Measurements from ENCODE around the gene TIPARP.
A peak's percentile ranks its signal among the peaks of the same experiment; 100 is the strongest.

TIPARP gene

DNA sequence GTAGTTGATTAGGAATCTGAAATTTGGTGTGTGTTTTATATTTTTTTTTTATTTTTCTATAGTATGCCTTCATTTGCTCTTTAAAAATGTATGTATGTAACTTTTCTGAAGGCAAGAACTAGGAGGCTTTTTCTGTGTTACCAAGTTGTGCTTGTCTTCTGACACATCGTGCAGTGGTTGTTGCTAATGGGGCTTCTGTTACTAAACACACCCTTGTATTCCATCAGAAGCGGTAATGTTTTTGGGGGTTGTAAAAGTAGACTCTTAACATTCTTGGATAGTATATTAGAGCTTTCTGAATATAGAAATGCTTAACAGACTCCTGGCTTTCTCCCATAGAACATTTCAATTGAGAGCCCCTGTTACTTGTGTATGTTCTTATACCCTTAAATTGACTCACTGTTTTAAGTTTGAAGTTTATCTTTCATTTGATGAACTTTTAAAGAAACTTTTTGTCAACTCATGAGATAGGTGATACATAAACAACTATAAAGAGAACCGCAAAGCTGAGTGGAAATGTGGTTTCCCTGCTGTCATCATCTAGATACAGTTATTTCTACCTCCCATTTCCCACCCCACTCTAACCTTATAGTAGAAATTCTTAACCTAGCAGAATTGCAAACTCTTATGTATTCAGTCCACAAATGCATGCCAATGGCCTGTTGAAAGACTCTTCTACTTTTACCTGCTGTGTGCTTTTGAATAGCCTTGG is 2.5 kb downstream of the TIPARP start:
- DNase-seq, result no peak

- no peak for DNase-seq
Measured at GRCh38 chr3:156677536-156677935, 3.1 kb downstream of the TIPARP start.

DNA sequence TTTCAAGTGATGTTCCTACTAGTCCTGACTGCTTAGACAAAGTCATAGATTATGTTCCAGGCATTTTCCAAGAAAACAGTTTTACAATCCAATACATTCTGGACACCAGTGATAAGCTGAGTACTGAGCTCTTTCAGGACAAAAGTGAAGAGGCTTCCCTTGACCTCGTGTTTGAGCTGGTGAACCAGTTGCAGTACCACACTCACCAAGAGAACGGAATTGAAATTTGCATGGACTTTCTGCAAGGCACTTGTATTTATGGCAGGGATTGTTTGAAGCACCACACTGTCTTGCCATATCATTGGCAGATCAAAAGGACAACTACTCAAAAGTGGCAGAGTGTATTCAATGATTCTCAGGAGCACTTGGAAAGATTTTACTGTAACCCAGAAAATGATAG is 3.8 kb downstream of the TIPARP start:
- no peak for DNase-seq

DNA sequence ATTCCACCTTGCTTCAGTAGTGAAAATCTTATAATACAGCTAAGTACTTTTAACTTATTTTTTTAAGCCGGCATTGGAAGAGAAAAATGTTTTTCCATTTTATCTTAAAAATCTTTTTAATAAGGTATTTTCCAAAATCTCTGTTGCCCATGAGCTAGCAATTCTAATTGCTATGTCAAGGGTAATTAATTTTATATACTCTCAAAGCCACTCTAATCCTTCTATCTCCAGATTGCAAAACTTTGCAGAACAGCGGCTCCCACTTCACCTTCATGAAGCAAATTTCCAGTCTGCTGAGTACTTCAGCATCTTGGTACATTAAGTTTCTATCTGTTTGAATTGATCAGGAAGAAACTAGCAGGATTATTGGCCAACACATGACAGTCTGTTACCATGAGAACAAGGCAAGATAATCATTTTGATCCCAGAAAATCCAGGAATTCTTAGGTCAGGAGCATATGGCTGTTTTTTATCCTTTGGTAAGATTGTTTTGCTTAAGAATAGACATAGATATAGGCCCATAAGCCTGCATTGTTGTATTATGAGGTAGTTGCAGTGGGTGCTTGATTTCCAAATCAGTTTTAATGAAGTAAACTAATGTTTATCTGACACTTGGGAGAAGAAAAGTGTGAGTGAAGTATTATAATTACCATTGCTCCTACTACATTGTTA is 6.0 kb downstream of the TIPARP start:
- peak in 1 of 2 donors; percentile 24 for DNase-seq

- peak; percentile 53 to 63 for DNase-seq
Measured at GRCh38 chr3:156681002-156681401, 6.6 kb downstream of the TIPARP start.

- DNase-seq, result no peak
Measured at GRCh38 chr3:156682501-156682900, 8.1 kb downstream of the TIPARP start.

DNA sequence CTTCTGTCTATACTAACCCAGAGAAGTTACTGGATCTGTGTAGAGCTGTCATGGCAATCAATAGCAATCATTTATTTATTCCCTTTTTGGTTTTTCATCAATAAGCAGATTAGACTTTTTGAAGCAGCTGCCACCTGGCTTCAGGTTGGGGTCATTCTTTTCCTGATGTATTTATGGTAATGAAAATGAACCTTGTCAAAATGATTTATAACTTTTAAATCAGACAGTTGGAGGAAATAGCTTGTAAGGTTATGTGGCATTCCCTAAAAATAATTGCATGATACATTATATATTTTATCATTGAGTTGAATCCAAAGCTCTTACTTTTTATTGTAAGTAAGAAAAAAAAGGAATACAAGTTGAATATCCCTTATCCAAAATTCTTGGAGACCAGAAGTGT is 8.6 kb downstream of the TIPARP start:
- DNase-seq, result no peak

- DNase-seq, result peak; percentile 43 to 77
Measured at GRCh38 chr3:156685198-156685597, 10.8 kb downstream of the TIPARP start.

DNA sequence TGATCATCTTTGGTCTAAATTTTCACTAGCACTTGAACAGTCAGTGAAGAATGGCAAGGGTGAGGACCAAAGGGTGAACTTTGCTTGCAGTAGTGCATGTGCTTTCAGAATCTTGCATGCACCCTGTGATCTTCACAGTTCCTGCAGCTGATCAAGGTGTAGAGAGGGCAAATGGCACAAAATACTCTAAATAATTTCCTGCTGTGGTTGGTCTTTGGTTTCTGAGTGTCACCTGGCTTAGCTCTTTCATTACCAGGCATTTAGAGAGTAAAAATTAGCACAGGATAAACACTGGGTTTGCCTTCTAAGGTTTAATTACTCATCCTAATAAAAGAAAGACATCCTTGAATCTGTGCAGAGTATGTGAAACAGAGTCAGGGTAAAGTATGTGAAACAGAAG is 11.4 kb downstream of the TIPARP start:
- DNase-seq, result no peak

DNA sequence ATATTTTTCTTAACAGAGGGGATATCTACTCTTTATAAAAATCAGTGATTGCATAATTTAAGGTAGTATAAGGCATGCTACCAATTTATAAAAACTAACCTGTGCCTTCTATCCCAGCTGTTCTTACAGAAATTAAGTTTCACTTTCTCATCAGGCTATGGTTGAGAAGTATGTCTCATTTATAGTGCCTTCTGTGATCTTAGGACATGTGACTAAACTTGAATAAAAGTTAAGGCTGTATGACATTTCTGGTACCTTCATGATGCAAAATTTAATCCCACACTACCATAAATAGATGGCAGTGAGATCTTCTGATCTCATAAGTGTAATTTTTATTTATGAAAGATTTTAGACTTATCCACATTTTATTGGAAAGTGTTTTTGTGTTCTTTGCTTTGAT is 12.6 kb downstream of the TIPARP start:
- no peak for DNase-seq

- DNase-seq, result no peak
Measured at GRCh38 chr3:156688632-156689452, 14.5 kb downstream of the TIPARP start.

DNA sequence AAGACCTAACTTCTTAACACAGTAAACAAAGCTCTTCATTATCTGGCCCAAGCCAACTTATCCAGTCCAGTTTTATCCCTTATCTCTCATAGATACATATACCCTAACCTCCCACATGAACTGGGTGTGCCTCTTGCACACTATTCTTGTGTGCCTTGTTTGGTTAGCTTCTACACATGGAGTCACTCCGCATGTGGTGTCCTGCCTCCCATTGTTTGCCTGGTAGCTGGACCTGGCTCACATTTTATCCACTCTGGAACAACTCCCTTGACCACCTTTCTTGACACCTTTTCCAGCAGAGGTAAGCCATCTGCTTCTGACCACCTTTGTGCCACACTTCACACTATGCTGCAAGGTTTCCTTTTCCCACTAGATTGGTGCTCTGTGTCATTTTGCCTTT is 15.2 kb downstream of the TIPARP start:
- no peak for DNase-seq

DNA sequence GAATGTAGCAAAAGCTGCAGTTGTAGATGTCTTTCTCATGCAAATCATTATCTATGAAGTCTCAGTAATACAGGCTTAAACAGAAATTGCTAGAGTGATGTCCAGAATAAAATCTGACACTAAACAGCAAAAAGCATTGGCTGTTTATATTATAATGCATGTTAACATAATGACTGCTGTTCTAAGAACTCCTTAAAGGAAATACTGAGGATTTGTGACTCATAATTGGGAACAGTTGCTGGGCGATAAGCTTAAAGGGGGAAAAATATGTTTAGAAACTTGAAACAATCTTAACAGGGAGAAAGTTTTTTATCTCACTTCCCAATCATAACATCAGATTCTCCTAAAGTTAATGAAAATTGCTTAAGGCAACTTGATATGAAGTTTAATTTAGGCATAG is 17.5 kb downstream of the TIPARP start:
- no peak for DNase-seq

DNA sequence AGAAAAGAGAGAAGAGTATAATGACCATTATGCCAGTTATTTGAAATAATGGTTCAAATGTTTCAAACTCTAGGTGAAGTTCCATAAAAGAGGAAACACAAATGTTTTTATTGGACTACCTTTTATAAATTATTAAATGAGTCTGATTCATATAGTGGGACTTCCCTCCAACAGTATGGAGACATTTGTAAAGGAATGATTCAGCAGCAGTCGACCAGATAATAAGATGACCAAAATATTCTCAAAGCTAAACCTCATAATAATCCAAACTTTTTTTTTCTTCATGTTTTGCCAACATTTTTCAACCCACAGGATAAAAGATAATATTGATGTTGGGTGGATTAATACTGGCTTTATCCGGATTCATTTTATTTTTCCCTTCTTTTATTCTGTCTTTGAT is 18.8 kb downstream of the TIPARP start:
- no peak for DNase-seq

- DNase-seq, result no peak
Measured at GRCh38 chr3:156694536-156694935, 20.1 kb downstream of the TIPARP start.

GRCh38 chr3:156702367-156702766 is 28.0 kb downstream of the TIPARP start:
- peak; percentile 78 to 91 for DNase-seq

DNA sequence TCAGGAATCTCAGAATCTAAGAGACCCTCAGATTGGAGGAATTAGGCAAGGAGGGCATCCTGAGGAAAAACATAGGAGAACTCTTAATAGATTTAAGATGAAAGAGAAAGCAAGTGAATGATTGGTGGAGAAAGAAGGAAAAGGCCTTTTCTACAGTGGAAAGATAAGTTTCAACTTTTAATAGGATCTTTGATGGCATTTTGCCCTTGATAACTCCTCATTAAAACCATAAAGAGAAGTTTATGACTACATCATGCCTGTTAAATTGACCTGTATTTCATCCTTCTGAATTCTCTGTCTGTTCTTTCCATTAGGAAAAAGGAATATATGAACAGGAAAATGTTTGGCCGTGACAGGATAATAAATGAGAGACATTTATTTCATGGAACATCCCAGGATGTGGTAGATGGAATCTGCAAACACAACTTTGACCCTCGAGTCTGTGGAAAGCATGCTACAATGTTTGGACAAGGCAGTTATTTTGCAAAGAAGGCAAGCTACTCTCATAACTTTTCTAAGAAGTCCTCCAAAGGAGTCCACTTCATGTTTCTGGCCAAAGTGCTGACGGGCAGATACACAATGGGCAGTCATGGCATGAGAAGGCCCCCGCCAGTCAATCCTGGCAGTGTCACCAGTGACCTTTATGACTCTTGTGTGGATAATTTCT is 30.1 kb downstream of the TIPARP start:
- no peak for DNase-seq

DNA sequence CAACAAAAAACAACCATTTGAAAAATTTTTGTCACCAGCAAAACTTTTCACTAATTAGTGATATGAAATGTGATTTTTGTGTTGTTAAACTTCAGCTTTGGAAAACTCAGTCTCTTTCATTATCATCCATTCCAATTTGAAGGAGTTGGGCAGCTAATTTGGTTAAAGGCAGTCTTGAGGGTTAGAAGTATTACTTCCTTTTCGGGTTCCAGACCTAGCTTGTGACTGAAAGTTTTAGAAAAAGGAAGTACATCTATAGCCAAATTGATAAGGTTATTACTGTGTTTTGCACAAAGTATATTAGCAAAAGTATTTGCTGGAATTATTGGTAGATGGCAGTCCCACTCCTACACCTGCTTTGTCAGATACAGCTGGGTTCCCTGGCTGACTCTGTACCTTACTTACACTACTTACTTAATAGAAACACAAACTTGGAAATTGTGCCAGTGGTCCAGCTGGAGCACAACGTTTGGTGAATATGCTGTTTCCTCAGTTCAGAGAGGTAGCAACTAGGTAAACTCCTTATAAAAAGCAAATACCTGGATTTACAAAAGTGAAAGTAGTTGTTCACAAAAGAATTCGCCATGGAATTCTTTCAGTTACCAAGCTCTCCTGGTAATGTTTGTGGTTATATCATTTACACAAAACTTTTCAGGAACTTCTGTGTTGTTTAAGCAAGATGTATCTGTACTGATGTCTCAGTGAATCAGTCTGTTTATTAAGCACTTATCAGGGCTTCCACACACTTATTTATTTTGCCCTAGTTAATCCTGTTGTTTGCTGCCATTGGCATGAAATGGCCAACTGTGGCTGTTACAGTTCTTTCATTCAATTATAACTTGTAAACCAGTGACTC is 31.6 kb downstream of the TIPARP start:
- DNase-seq, result peak; percentile 31 to 57

DNA sequence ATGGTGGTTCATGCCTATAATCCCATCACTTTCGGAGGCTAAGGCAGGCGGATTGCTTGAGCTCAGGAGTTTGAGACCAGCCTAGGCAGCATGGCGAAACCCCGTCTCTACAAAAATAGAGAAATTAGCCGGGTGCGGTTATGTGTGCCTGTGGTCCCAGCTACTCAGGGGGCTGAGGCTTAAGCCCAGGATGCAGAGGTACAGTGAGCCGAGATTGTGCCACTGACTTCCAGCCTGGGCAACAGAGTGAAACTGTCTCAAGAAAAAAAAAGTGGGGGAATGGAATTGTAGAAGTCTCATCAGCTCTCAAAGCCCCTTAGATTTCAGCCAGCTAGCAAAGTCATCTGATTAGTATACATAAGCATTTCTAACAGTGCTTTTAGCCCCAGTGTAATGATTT is 33.2 kb downstream of the TIPARP start:
- DNase-seq, result no peak

DNA sequence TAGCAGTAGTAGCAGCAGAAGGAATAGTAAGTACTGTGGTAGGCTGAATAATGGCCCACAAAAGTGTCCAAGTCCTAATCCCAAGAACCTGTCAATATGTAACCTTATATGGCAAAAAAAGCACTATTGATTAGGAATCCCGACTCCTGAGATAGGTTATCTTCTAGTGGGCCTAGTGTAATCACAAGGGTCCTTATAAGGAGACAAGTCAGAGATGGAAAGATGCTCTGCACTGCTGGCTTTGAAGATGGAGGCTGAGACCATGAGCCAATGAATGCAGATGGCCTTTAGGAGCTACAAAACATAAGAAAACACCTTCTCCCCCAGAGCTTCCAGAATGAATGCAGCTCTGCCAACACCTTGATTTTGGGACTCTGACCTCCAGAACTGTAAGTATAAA is 36.0 kb downstream of the TIPARP start:
- DNase-seq, result no peak

DNA sequence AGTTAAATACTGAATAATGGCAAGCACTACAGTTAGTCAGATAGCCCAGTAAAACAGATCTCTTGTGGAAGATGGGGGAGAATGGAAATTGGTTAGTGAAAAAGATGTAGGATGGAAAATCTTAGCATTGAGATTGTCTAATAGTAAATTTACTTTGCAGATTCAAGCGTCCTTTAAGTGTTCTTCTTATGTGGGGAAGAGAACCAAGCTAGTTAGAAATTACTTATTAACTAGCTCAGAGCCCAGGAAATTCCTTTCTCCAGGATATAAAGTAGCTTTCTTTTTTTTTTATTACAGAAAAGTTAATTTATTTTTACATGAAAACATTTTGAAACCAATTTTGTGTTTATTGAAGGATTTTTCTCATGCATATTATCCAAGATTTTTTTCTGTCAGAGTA is 36.7 kb downstream of the TIPARP start:
- no peak for DNase-seq

- peak; percentile 36 to 43 for DNase-seq
Measured at GRCh38 chr3:156711944-156712343, 37.6 kb downstream of the TIPARP start.
